ENCODE measurements around the gene ELOF1.
"Not testable (repeated sequence)": the region's sequence is repeated elsewhere in the genome, so short reads cannot be mapped to it uniquely, and the experiment has no call there.

The ELOF1 gene

GRCh38 chr19:11566164-11566563 is 7.1 kb upstream of the ELOF1 start:
- no peak for DNase-seq

GRCh38 chr19:11565649-11565980 is 6.6 kb upstream of the ELOF1 start:
- DNase-seq, result not testable (repeated sequence)

GRCh38 chr19:11564082-11564807 is 5.2 kb upstream of the ELOF1 start:
- DNase-seq, result not testable (repeated sequence)

- DNase-seq, result no peak
Measured at GRCh38 chr19:11563532-11563931, 4.5 kb upstream of the ELOF1 start.

- DNase-seq, result peak; percentile 73
Measured at GRCh38 chr19:11560404-11561051, 1.5 kb upstream of the ELOF1 start.

GRCh38 chr19:11556634-11557420 is 2.2 kb downstream of the ELOF1 start:
- DNase-seq, result no peak

- no peak for DNase-seq
Measured at GRCh38 chr19:11555246-11555645, 3.8 kb downstream of the ELOF1 start.

- DNase-seq, result no peak
Measured at GRCh38 chr19:11554160-11554559, 4.9 kb downstream of the ELOF1 start.

- DNase-seq, result no peak
Measured at GRCh38 chr19:11552666-11553372, 6.2 kb downstream of the ELOF1 start.

GRCh38 chr19:11551603-11552235 is 7.3 kb downstream of the ELOF1 start:
- no peak for DNase-seq

- DNase-seq, result no peak
Measured at GRCh38 chr19:11550265-11550664, 8.8 kb downstream of the ELOF1 start.

GRCh38 chr19:11549386-11549953 is 9.6 kb downstream of the ELOF1 start:
- no peak for DNase-seq

GRCh38 chr19:11547929-11548700 is 10.9 kb downstream of the ELOF1 start:
- no peak for DNase-seq

- DNase-seq, result no peak
Measured at GRCh38 chr19:11541238-11541637, 17.8 kb downstream of the ELOF1 start.

GRCh38 chr19:11540645-11541044 is 18.4 kb downstream of the ELOF1 start:
- no peak for DNase-seq

GRCh38 chr19:11539495-11540365 is 19.3 kb downstream of the ELOF1 start:
- DNase-seq, result no peak

- no peak for DNase-seq
Measured at GRCh38 chr19:11538232-11539036, 20.6 kb downstream of the ELOF1 start, which contains the start of gene CNN1. Gene CNN1, plus strand, starts transcription at chr19:11538851. Its CDS starts 77 bp downstream, at chr19:11538928.

GRCh38 chr19:11535792-11536595 is 23.0 kb downstream of the ELOF1 start:
- peak; percentile 19 for DNase-seq

- DNase-seq, result no peak
Measured at GRCh38 chr19:11534948-11535347, 24.1 kb downstream of the ELOF1 start.

Data from SHP77 treated with DMSO at 0.1 percent for 48 hours (cell line).